NCI-H82 treated with DMSO at 0.1 percent for 48 hours (cell line): ENCODE measurements around the gene JAKMIP1.

Experiments
- DNase-seq: peaks from one replicate; lab custom pipeline; 2025; ENCODE audit not compliant: unreplicated experiment; lab: John Stamatoyannopoulos, UW

The JAKMIP1 gene

DNA sequence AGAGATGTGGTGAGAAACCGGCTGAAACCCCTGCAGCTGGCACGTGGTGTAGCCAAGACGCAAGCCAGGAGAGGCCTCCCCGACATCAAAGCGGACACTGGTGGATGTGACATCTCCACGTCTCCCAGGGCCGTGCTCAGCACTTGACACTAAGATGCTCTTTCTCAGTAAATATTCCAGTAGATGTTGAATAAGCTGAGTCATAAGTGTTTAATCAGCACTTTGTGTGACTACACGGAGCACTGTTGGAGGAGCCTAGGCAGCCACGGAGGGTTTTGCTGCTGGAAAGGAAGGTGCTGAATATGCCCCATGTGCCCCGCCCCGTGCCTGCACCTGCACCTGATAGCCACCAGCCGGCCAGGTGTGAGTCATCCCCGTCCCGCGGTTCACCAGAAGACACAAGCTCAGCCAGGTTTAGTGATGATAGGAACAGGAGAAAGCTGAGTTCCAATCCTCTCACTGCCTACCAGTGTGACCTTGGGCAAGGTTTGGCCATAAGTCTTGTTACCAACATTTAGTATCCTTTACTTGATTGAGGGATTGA, 153.1 kb downstream of the JAKMIP1 start:
- no peak for DNase-seq

- DNase-seq = no peak
Observed at GRCh38 chr4:6046526-6047129, 153.7 kb downstream of the JAKMIP1 start.

- DNase-seq = no peak
Observed at GRCh38 chr4:6044805-6045204, 155.5 kb downstream of the JAKMIP1 start.

GRCh38 chr4:6044276-6044675, 156.1 kb downstream of the JAKMIP1 start:
- DNase-seq = no peak

GRCh38 chr4:6043843-6044242, 156.5 kb downstream of the JAKMIP1 start:
- DNase-seq = no peak

- DNase-seq = no peak
Observed at GRCh38 chr4:6043188-6043587, 157.2 kb downstream of the JAKMIP1 start.

- no peak for DNase-seq
Observed at GRCh38 chr4:6042293-6043063, 157.9 kb downstream of the JAKMIP1 start.

- DNase-seq = no peak
Observed at GRCh38 chr4:6041800-6042199, 158.5 kb downstream of the JAKMIP1 start.

- no peak for DNase-seq
Observed at GRCh38 chr4:6038711-6039110, 161.6 kb downstream of the JAKMIP1 start.

DNA sequence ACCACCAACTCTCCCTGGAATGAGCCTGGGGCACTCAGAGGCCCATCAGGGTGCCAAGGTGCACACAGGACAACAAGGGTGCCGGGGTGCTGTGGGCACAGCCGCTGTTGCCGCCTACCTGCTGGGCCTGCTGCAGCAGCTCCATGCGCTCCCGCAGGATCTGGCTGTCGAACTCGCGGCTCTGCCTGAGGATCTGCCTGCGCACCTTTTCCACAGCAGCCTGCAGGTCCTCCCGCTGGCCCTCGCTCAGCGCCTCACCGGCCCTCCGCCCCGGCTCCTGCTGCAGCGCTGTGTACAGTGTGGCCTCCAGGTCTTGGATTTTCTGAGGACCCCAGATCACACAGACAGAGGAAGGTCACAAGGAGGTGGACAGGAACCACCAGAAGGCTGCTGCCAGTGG, 164.6 kb downstream of the JAKMIP1 start:
- no peak for DNase-seq

DNA sequence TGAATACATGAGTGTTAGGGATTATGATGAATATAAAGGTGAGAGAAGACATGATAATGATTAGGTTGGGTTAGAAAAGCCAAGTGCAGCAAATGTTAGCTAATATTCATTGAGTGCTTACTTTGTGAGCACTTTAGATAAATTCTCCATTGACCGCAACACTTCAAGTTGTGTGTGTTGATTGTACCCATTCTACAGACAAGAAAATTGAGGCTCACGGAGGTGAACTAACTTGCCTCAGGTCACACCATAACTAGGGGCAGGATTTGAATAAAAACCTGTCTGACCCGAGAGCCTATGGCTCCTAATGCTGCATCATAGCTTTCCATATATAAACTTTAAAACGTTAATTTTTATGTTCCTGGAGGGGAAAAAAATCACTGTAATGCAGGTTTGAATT, 167.0 kb downstream of the JAKMIP1 start:
- no peak for DNase-seq

GRCh38 chr4:6032249-6033244, 167.8 kb downstream of the JAKMIP1 start:
- no peak for DNase-seq

DNA sequence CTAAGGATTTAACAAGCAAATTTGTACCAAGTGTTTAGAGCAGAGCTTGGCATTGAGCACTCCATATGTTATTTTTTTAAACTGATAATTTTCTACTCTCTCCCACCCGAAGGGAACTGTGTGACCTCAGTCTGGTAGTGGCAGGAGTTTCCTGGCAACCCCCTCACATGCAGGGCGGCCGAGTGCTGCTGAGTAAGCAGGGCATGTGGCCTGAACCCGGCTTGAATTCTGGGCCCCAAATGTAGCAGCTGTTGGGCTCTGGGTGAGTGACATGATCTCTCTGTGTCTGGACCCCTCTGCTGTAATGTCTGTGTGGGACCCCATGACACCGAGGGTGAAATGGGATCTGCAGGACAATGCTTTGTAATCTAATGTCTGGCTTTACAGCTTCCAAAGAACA, 168.5 kb downstream of the JAKMIP1 start:
- no peak for DNase-seq

DNA sequence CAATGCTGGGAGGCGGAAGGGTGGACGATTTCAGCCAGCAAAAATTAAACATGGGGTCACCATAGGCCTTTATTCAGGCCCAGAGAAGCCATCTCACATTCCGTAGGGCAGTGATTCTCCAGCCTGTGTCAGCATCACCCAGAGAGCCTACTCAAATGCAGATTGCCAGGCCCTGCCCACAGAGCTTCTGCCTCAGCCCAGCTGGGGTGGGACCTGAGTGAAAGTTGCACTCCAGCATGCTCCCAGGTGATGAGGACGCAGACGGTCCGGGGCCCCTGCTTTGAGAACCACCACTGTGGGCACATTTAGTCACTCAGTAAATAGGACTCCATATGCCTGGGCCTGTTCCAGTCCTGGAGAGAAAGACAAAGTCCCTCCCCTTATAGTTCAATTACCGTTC, 169.7 kb downstream of the JAKMIP1 start:
- DNase-seq = no peak

DNA sequence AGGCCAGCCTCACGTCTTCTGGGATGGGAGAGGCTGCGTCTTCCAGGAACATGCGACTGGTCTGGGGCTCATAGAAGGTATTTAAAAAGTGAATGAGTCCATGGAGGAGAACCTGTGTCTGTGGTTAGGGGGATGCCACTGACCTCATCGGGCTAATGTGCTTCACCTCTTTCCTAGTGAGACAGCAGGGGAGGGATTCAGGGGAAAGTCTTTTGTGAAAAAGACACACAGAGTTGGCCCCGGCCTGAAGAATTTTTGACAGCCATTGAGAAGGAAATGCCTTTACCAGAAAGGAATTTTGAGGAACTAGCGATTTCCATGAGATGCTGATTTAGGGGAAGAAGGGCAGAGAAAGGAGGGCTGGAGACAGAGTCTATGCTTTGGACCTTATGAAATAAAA, 171.1 kb downstream of the JAKMIP1 start:
- no peak for DNase-seq

DNA sequence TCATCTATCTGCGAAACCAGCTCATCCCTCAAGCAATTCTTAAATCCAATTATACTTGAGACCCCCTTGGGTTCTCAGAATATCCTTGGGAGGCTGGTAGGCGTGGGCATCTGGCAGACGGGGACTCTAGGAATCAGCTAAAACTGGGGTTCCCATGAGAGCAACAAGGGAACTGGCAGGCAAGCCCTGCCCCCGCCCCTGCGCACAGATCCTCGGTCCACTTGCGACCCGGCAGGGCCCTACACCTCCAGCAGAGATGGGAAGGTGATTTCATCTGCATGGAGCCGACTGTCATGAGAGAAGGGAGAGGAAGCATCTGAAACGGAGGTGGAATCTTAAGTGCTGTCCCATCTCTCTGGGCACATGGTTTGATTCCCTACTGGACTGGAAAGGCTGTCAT, 172.2 kb downstream of the JAKMIP1 start:
- DNase-seq = no peak

- DNase-seq = no peak
Observed at GRCh38 chr4:6027392-6027791, 173.0 kb downstream of the JAKMIP1 start.

DNA sequence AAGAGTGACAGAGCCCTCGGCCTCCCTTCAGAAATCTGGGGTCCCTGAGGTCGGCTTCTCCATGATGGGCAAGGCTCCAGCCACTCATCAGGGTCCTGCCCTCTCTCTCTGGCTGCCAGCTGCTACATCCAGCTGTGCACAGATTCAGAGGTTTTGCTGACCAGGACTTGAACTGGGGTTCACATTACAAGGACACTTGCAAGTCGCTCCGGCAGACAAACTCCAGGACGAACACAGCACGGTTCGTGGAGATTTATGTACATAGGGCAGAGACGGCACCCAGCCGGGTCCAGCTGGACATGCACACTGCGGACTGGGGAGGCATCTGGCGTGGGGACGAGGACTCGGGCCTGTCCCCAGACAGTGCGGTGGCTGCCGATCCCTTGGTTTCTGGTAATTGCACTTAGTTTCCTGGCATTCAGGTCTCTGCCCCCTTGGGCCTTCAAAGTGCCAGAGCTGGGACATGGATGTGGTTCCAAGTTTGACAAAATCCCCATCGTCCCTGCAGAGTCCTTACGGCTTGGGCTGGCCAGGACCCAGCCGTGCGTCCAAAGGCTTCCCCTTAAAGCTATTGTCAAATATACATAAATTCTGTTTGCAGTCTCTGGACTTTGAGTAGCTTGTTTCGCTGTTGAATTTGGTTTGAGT, 175.9 kb downstream of the JAKMIP1 start:
- no peak for DNase-seq

DNA sequence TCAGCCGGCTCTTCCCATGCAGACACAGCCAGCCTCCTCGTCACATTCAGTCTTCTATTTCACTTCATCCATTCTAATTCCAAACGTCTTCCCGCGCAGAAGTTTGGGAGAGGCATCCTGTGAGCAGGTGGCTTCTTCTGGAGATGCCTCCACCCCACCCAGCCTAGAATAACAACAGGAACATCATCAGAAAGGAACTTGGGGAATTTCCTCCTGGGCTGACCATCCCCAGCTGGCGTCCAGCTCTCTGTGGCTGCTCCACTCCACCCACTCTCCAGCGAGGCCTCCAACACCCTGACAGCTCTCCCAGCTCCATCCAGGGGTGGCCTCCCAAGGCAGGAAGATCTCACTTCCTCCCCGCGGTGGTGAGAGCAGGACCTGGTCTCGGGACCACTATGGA, 176.6 kb downstream of the JAKMIP1 start:
- no peak for DNase-seq

- DNase-seq = no peak
Observed at GRCh38 chr4:6022607-6023288, 177.6 kb downstream of the JAKMIP1 start.
